Thoracic aorta (tissue), 2 donors: Measurements from ENCODE around the gene COL1A1. TPM values are rescaled to one million over a fixed set of nuclear protein-coding genes. Genes with fewer than 3 reads are reported as not detected.

ENCODE experiments used
- ATAC-seq: fragments of 150-250 bp; one replicate; pipeline ENCODE4 v1.8.0; 2017; ENCODE audit warnings: low read depth; ENCODE audit not compliant: insufficient number of reproducible peaks, low FRiP score
- DNase-seq: peaks from one replicate; pipeline ENCODE4 v3.0.0-alpha.2; 2020; ENCODE audit warnings: low spot score
- H3K27ac ChIP-seq, 2 donors: fragments of 200-600 bp; sonication (generic); 1 replicate in 1 of 2; 2 replicates in 1 of 2; pipeline ENCODE4 v1.5.1; 2016; ENCODE audit warnings: mild to moderate bottlenecking in 2 of 2, moderate library complexity in 2 of 2
- H3K27me3 ChIP-seq: fragments of 200-600 bp; sonication (generic); replicated peaks from 2 replicates; pipeline ENCODE4 v1.6.0; 2016; ENCODE audit warnings: mild to moderate bottlenecking; ENCODE audit not compliant: insufficient read depth
- H3K36me3 ChIP-seq: fragments of 200-600 bp; sonication (generic); one replicate; pipeline ENCODE4 v1.5.1; 2016
- H3K4me1 ChIP-seq, 2 donors: fragments of 200-600 bp; sonication (generic); 1 replicate in 1 of 2; 2 replicates in 1 of 2; pipeline versions ENCODE4 v1.5.1 to v1.6.0; 2016; ENCODE audit warnings: low read depth in 2 of 2, mild to moderate bottlenecking in 1 of 2; ENCODE audit not compliant: control insufficient read depth in 1 of 2
- H3K4me3 ChIP-seq: fragments of 200-600 bp; sonication (generic); 2 replicates; pipeline ENCODE4 v1.5.1; 2016; ENCODE audit warnings: mild to moderate bottlenecking
- H3K9me3 ChIP-seq: fragments of 200-600 bp; sonication (generic); 2 replicates; pipeline ENCODE4 v1.5.1; 2016
- total RNA-seq, 2 donors: library from RNA; depleted of rRNA; stranded (reverse); fragments of >200 nt; gene quantifications; one replicate each; pipeline versions ENCODE4 v1.1.0 to v1.2.3, GENCODE V29; 2016
- TF ChIP-seq, protein P1 (sequence below): fragments of 200-600 bp; sonication (generic); IDR thresholded peaks from one replicate; pipeline ENCODE4 v1.5.1; 2019; ENCODE audit warnings: antibody characterized with exemption

The COL1A1 gene
- total RNA-seq, 2 donors from 2014 or later = 261 to 270 TPM

DNA sequence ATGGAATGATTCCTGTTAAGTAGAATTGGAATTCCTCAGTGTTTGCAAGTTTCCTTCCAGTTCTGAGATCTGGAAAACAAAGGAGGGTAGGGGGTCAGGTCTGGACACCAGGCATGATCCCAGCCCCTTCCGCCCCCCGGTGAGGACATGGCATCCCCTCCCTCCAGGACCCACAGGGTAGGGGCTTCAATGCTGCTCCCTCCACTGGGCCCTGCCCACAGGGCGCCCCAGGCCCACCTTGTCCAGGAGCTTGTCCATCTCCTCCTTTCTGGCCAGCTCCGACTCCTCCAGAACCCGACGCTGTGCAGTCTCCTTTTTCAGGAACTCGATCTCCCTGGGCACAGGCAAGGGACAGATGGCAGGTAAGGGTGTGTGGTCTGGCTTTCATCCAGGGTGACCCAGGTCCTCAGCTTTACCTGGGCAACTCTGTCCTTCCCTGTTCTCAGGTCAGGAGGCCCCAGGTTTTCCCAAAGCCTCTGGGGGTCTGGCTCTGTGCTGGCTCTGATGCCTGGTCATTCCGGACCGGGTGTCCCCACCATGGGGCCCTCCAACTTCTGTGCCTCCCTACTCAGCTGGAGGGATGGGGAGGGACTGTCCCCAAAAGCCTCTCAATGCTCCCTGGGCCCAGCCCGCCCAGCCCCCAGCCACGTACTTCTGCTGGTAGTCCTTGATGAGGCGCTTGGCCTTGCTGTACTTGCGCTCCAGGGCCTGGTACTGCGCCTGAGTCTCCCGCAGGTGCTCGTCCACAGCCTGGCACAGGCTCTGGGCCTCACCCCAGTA lies 65.9 kb downstream of the COL1A1 start:
- Histone ChIP-seq H3K9me3 (no peaks in the 10 kb centered on the region), H3K4me3 (no peak overlapping the region), H3K36me3 (peaks cover 58% of the 10 kb centered on the region), H3K27me3 (no peaks in the 10 kb centered on the region), H3K27ac (no peak overlapping the region), H3K4me1 (peaks cover 28 to 50% of the 10 kb centered on the region in 2 donors)
- TF ChIP-seq, protein P1, sequence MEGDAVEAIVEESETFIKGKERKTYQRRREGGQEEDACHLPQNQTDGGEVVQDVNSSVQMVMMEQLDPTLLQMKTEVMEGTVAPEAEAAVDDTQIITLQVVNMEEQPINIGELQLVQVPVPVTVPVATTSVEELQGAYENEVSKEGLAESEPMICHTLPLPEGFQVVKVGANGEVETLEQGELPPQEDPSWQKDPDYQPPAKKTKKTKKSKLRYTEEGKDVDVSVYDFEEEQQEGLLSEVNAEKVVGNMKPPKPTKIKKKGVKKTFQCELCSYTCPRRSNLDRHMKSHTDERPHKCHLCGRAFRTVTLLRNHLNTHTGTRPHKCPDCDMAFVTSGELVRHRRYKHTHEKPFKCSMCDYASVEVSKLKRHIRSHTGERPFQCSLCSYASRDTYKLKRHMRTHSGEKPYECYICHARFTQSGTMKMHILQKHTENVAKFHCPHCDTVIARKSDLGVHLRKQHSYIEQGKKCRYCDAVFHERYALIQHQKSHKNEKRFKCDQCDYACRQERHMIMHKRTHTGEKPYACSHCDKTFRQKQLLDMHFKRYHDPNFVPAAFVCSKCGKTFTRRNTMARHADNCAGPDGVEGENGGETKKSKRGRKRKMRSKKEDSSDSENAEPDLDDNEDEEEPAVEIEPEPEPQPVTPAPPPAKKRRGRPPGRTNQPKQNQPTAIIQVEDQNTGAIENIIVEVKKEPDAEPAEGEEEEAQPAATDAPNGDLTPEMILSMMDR = no peak
- DNase-seq = no peak
- ATAC-seq = no peak

- DNase-seq = no peak
- Histone ChIP-seq H3K4me1 (peaks cover 29 to 49% of the 10 kb centered on the region in 2 donors), H3K36me3 (peaks cover 49% of the 10 kb centered on the region), H3K9me3 (no peaks in the 10 kb centered on the region), H3K4me3 (no peak overlapping the region), H3K27ac (peak overlapping the region; percentile 86 to 93), H3K27me3 (no peaks in the 10 kb centered on the region)
- no peak for ATAC-seq
- TF ChIP-seq, protein P1 = no peak
These were observed 67.0 kb downstream of the COL1A1 start for GRCh38 chr17:50134206-50135110.

DNA sequence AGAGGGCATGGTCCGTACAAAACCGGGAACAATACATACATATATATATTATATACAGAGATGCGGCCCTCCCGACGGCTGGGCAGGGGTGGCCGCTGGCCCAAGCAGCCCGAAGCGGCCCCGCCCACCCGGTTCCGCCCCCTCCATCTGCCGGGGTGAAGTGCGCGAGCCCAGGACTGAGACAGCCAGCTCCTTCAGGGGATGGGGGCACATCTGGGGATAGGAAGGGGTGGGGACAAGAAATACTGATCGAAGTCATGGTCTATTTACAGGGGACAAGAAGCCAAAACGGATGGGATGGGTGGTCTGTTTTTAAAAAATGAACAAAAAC lies 67.7 kb downstream of the COL1A1 start:
- TF ChIP-seq, protein P1 = no peak
- no peak for DNase-seq
- peaks cover 37 to 57% of the 10 kb centered on the region in 2 donors for H3K4me1 ChIP-seq
- H3K27ac ChIP-seq = peak overlapping the region; percentile 86 to 93
- no peaks in the 10 kb centered on the region for H3K27me3 ChIP-seq
- peaks cover 42% of the 10 kb centered on the region for H3K36me3 ChIP-seq
- peak overlapping the region; percentile 19 for H3K4me3 ChIP-seq
- H3K9me3 ChIP-seq = no peaks in the 10 kb centered on the region
- ATAC-seq = no peak

Other genes starting within 250 kb of the COL1A1 start
- gene DLX4, start 232.4 kb downstream of the COL1A1 start, total RNA-seq = not detected
- under 1 TPM in 1 of 2 donors, not detected in 1; 0.54 TPM for gene DLX3, start 206.4 kb downstream of the COL1A1 start, total RNA-seq
- 100 to 1,000 TPM; 197 to 260 TPM for gene ITGA3, start 145.5 kb downstream of the COL1A1 start, total RNA-seq
- gene PDK2, start 106.3 kb downstream of the COL1A1 start, total RNA-seq = 10 to 100 TPM; 35.5 to 74.9 TPM
- gene SAMD14, start 71.5 kb downstream of the COL1A1 start, total RNA-seq = 10 to 100 TPM in 1 of 2 donors, 1 to 10 TPM in 1; 9.7 to 11.5 TPM
- gene PPP1R9B, start 51.0 kb downstream of the COL1A1 start, total RNA-seq = 10 to 100 TPM; 53.3 to 67.1 TPM
- 100 to 1,000 TPM in 1 of 2 donors, 10 to 100 TPM in 1; 95.5 to 158 TPM for gene SGCA, start 35.6 kb downstream of the COL1A1 start, total RNA-seq
- gene TMEM92, start 72.8 kb upstream of the COL1A1 start, total RNA-seq = 1 to 10 TPM in 1 of 2 donors, under 1 TPM in 1; 0.28 to 1.4 TPM
- gene XYLT2, start 144.5 kb upstream of the COL1A1 start, total RNA-seq = 10 to 100 TPM; 17.6 to 26.4 TPM
- 10 to 100 TPM; 17.1 to 42.9 TPM for gene MRPL27, start 171.6 kb upstream of the COL1A1 start, total RNA-seq
- gene EME1, start 171.6 kb upstream of the COL1A1 start, total RNA-seq = 1 to 10 TPM in 1 of 2 donors, not detected in 1; 3.9 TPM
- 10 to 100 TPM; 55.6 to 96.4 TPM for gene LRRC59, start 195.9 kb upstream of the COL1A1 start, total RNA-seq
- 10 to 100 TPM; 11.1 to 41.6 TPM for gene ACSF2, start 224.6 kb upstream of the COL1A1 start, total RNA-seq